ENCODE data around the gene TEKT3.

The TEKT3 gene

DNA sequence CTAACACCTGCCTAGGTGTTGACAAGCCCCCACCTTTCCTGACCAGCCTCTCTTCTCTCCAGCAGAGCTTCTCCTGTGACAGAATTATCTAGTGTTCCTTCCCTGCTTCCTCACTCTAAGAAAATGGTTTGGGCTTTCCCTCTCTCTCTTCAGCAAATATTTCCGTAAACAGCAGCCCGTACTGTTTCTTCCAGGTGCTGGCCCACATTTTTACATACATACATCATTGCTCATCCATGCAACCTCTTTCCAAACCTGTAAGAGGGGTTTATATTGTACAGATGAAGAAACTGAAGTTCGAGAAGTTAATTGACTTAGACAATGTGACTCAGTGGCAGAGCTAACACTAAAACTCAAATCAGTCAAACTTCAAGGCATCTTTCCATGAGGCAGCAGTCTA, 569 bp upstream of the TEKT3 start:
- no peak overlapping the region for H3K4me3 ChIP-seq (ENCODE audit: low read depth, low read length)
- TF ChIP-seq CTCF (IDR thresholded peaks at IDR 0.05; ENCODE audit: low read depth, low read length) (no peak), MYC (IDR thresholded peaks at IDR 0.05; ENCODE audit: low read depth, low read length) (no peak), POLR2A (IDR thresholded peaks at IDR 0.05; ENCODE audit: extremely low read depth, insufficient read length) (no peak), MAX (IDR thresholded peaks at IDR 0.05; ENCODE audit: low read depth, low read length) (no peak)
- no peak for DNase-seq (ENCODE audit: low read depth)

DNA sequence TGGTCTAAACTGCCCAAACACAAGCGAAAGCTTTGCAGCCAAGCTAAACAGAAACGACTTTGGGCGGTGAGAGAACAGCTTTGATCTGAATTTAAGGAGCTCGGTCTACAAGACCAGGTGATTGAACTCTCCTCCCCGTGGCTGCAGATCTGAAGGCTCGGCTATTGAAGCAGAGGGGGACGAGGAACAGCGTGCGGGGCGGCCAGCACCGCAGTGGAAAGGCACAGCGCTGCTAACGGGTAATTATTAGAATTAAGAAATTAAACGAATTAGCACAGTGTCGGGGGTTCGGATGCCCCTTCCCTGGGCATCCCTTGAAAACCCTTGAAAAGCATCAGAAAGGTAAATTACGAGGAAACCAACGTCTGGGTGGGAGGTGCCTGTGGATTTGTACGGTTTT, 431 bp downstream of the TEKT3 start:
- DNase-seq (ENCODE audit: low read depth) = no peak
- H3K4me3 ChIP-seq (ENCODE audit: low read depth, low read length) = no peak overlapping the region
- TF ChIP-seq MAX (IDR thresholded peaks at IDR 0.05; ENCODE audit: low read depth, low read length) (no peak), MYC (IDR thresholded peaks at IDR 0.05; ENCODE audit: low read depth, low read length) (no peak), CTCF (IDR thresholded peaks at IDR 0.05; ENCODE audit: low read depth, low read length) (no peak), POLR2A (IDR thresholded peaks at IDR 0.05; ENCODE audit: extremely low read depth, insufficient read length) (no peak)

- no peak for TF ChIP-seq CTCF (IDR thresholded peaks at IDR 0.05; ENCODE audit: low read depth, low read length)
- no peak for TF ChIP-seq MYC (IDR thresholded peaks at IDR 0.05; ENCODE audit: low read depth, low read length)
- TF ChIP-seq POLR2A (IDR thresholded peaks at IDR 0.05; ENCODE audit: extremely low read depth, insufficient read length) = no peak
- TF ChIP-seq MAX (IDR thresholded peaks at IDR 0.05; ENCODE audit: low read depth, low read length) = no peak
- DNase-seq (ENCODE audit: low read depth) = no peak
- no peak overlapping the region for H3K4me3 ChIP-seq (ENCODE audit: low read depth, low read length)
Observed at GRCh38 chr17:15335446-15335845, 6.0 kb downstream of the TEKT3 start.

GRCh38 chr17:15334266-15334665, 7.1 kb downstream of the TEKT3 start:
- no peak overlapping the region for H3K4me3 ChIP-seq (ENCODE audit: low read depth, low read length)
- TF ChIP-seq POLR2A (IDR thresholded peaks at IDR 0.05; ENCODE audit: extremely low read depth, insufficient read length) (no peak), MYC (IDR thresholded peaks at IDR 0.05; ENCODE audit: low read depth, low read length) (no peak), MAX (IDR thresholded peaks at IDR 0.05; ENCODE audit: low read depth, low read length) (no peak), CTCF (IDR thresholded peaks at IDR 0.05; ENCODE audit: low read depth, low read length) (no peak)
- DNase-seq (ENCODE audit: low read depth) = no peak

- no peak overlapping the region for H3K4me3 ChIP-seq (ENCODE audit: low read depth, low read length)
- TF ChIP-seq MAX (IDR thresholded peaks at IDR 0.05; ENCODE audit: low read depth, low read length) (no peak), MYC (IDR thresholded peaks at IDR 0.05; ENCODE audit: low read depth, low read length) (no peak), POLR2A (IDR thresholded peaks at IDR 0.05; ENCODE audit: extremely low read depth, insufficient read length) (no peak), CTCF (IDR thresholded peaks at IDR 0.05; ENCODE audit: low read depth, low read length) (no peak)
- no peak for DNase-seq (ENCODE audit: low read depth)
Observed at GRCh38 chr17:15332338-15332737, 9.1 kb downstream of the TEKT3 start.

GRCh38 chr17:15323131-15323530, 18.3 kb downstream of the TEKT3 start:
- no peak overlapping the region for H3K4me3 ChIP-seq (ENCODE audit: low read depth, low read length)
- DNase-seq (ENCODE audit: low read depth) = no peak
- TF ChIP-seq POLR2A (IDR thresholded peaks at IDR 0.05; ENCODE audit: extremely low read depth, insufficient read length) (no peak), MAX (IDR thresholded peaks at IDR 0.05; ENCODE audit: low read depth, low read length) (no peak), CTCF (IDR thresholded peaks at IDR 0.05; ENCODE audit: low read depth, low read length) (no peak), MYC (IDR thresholded peaks at IDR 0.05; ENCODE audit: low read depth, low read length) (no peak)

Measured in NB4 (cell line).